Activated B cell treated with CpG ODN at 0.5 μM for 24 hours (primary cell): Measurements from ENCODE around the gene DCP1B. TPM values are rescaled to one million over a fixed set of nuclear protein-coding genes. Genes with fewer than 3 reads are reported as not detected.
"Not testable (repeated sequence)": the region's sequence is repeated elsewhere in the genome, so short reads cannot be mapped to it uniquely, and the experiment has no call there.

Experiments
- ATAC-seq: fragments of 200-7000 bp; cut with Tn5 transposase; one replicate; pipeline ENCODE4 v1.10.0; 2021; ENCODE audit warnings: low read depth, mild to moderate bottlenecking, moderate library complexity
- CTCF ChIA-PET: fragments of 350-600 bp; sonication (Branson Sonifier 250); formaldehyde crosslinking; loops from one replicate; lab custom pipeline; 2021; ENCODE audit warnings: antibody characterized with exemption; lab: Charles Lee
- POLR2A ChIA-PET: fragments of 350-600 bp; sonication (Branson Sonifier 250); formaldehyde crosslinking; loops from one replicate; lab custom pipeline; 2021; ENCODE audit warnings: antibody characterized with exemption; lab: Charles Lee
- DNase-seq: peaks from one replicate; pipeline ENCODE4 v3.0.0; 2022
- H3K27ac Mint-ChIP-seq: one replicate; pipeline ENCODE4 v1.8.0; 2020; ENCODE audit warnings: mixed read lengths
- H3K27me3 Mint-ChIP-seq: one replicate; pipeline ENCODE4 v1.8.0; 2021; ENCODE audit warnings: mixed read lengths
- H3K36me3 Mint-ChIP-seq: one replicate; pipeline ENCODE4 v1.8.0; 2021; ENCODE audit warnings: low read depth, mixed read lengths
- H3K4me1 Mint-ChIP-seq: one replicate; pipeline ENCODE4 v1.8.0; 2021; ENCODE audit warnings: mixed read lengths
- H3K4me3 Mint-ChIP-seq: one replicate; pipeline ENCODE4 v1.8.0; 2020; ENCODE audit warnings: mild to moderate bottlenecking, mixed read lengths
- H3K9me3 Mint-ChIP-seq: one replicate; pipeline ENCODE4 v1.8.0; 2020; ENCODE audit warnings: mixed read lengths
- CTCF ChIP-seq: fragments of 200-600 bp; IDR thresholded peaks from one replicate; pipeline ENCODE4 v1.8.0; 2022; ENCODE audit warnings: antibody characterized with exemption, mild to moderate bottlenecking
- intact Hi-C: fragments of 100-400 bp; cut with micrococcal nuclease; formaldehyde crosslinking; loops from one replicate; pipeline ENCODE4 v1.15.1; 2024
- total RNA-seq: library from RNA; stranded (reverse); gene quantifications from 2 replicates; pipeline ENCODE4 v1.2.3, GENCODE V29; 2022

DCP1B gene
- total RNA-seq, 1 donor from 2014 or later: 14.7 TPM

- H3K36me3 Mint-ChIP-seq: peaks cover 89% of the 10 kb centered on the region
- no peak for TF ChIP-seq CTCF
- intact Hi-C loops: no loop called here
- H3K27me3 Mint-ChIP-seq: no peaks in the 10 kb centered on the region
- no peak for ATAC-seq
- peaks cover 3% of the 10 kb centered on the region for H3K9me3 Mint-ChIP-seq
- no peaks in the 10 kb centered on the region for H3K4me1 Mint-ChIP-seq
- ChIA-PET CTCF (interaction anchor here (0.6 to 1.6 kb wide), 3 partner anchors 10 to 301 kb away, joined by 3 to 4 read pairs (median 3); no protein-coding TSS in a partner anchor), POLR2A (no interaction called here)
- H3K4me3 Mint-ChIP-seq: no peak overlapping the region
- H3K27ac Mint-ChIP-seq: no peak overlapping the region
- DNase-seq: no peak
These were observed 54.3 kb downstream of the DCP1B start for GRCh38 chr12:1949771-1950470.

- TF ChIP-seq CTCF: no peak
- ATAC-seq (no peak), DNase-seq (no peak)
- POLR2A ChIA-PET: interaction anchor here (0.8 kb wide), 1 partner anchor 9 kb away, joined by 3 read pairs; no protein-coding TSS in a partner anchor
- Mint-ChIP-seq H3K9me3 (peaks cover 3% of the 10 kb centered on the region), H3K27ac (no peak overlapping the region), H3K27me3 (no peaks in the 10 kb centered on the region), H3K4me3 (no peak overlapping the region), H3K4me1 (no peaks in the 10 kb centered on the region), H3K36me3 (peaks cover 95% of the 10 kb centered on the region)
- intact Hi-C loops: no loop called here
- CTCF ChIA-PET: interaction anchor here (1.2 to 1.6 kb wide), 3 partner anchors 9 to 300 kb away, joined by 3 to 4 read pairs (median 3); no protein-coding TSS in a partner anchor
These were observed 55.4 kb downstream of the DCP1B start for GRCh38 chr12:1948883-1949282.

GRCh38 chr12:1947081-1947480 lies 57.2 kb downstream of the DCP1B start:
- ChIA-PET POLR2A (no interaction called here), CTCF (no interaction called here)
- DNase-seq (no peak), ATAC-seq (no peak)
- no peak overlapping the region for H3K27ac Mint-ChIP-seq
- intact Hi-C loops: no loop called here
- peaks cover 3% of the 10 kb centered on the region for H3K9me3 Mint-ChIP-seq
- H3K36me3 Mint-ChIP-seq: peaks cover 95% of the 10 kb centered on the region
- H3K27me3 Mint-ChIP-seq: no peaks in the 10 kb centered on the region
- no peak overlapping the region for H3K4me3 Mint-ChIP-seq
- TF ChIP-seq CTCF: no peak
- no peaks in the 10 kb centered on the region for H3K4me1 Mint-ChIP-seq

- H3K4me1 Mint-ChIP-seq: no peaks in the 10 kb centered on the region
- DNase-seq: no peak
- H3K27me3 Mint-ChIP-seq: no peaks in the 10 kb centered on the region
- no peak overlapping the region for H3K4me3 Mint-ChIP-seq
- ChIA-PET POLR2A (no interaction called here), CTCF (interaction anchor here (1.0 kb wide), 1 partner anchor 293 kb away, joined by 3 read pairs; no protein-coding TSS in a partner anchor)
- peaks cover 93% of the 10 kb centered on the region for H3K36me3 Mint-ChIP-seq
- intact Hi-C loops: no loop called here
- no peak for ATAC-seq
- no peak for TF ChIP-seq CTCF
- no peak overlapping the region for H3K27ac Mint-ChIP-seq
- peaks cover 3% of the 10 kb centered on the region for H3K9me3 Mint-ChIP-seq
These were observed 58.0 kb downstream of the DCP1B start for GRCh38 chr12:1946296-1946695.

- DNase-seq, ATAC-seq, intact Hi-C loops, H3K4me3 Mint-ChIP-seq, H3K27me3 Mint-ChIP-seq, H3K4me1 Mint-ChIP-seq, H3K9me3 Mint-ChIP-seq, H3K27ac Mint-ChIP-seq, POLR2A ChIA-PET: not testable (repeated sequence)
- CTCF ChIA-PET: interaction anchor here (1.5 kb wide), 1 partner anchor 154 kb away, joined by 4 read pairs; no protein-coding TSS in a partner anchor
- peaks cover 94% of the 10 kb centered on the region for H3K36me3 Mint-ChIP-seq
These were observed 58.8 kb downstream of the DCP1B start for GRCh38 chr12:1945502-1945901.
